Lung (tissue), 12 donors: ENCODE measurements around the gene SIAH3. TPM values are rescaled to one million over a fixed set of nuclear protein-coding genes. Genes with fewer than 3 reads are reported as not detected.

Source experiments
- ATAC-seq: fragments of 200-7000 bp; cut with Tn5 transposase; one replicate; pipeline ENCODE4 v1.9.1; 2020; ENCODE audit warnings: moderate number of reproducible peaks; ENCODE audit not compliant: insufficient read depth, low FRiP score
- DNase-seq, 3 donors: peaks; one replicate each; pipeline ENCODE4 v3.0.0-alpha.2; 2013 to 2017
- H3K27ac ChIP-seq, 2 donors: one replicate each; pipeline ENCODE4 v1.5.1; 2013; ENCODE audit warnings: mild to moderate bottlenecking in 2 of 2, moderate library complexity in 2 of 2, control low read depth in 1 of 2, inconsistent platforms in 1 of 2, low read depth in 1 of 2, low read length in 1 of 2
- H3K27me3 ChIP-seq, 3 donors: one replicate each; pipeline ENCODE4 v1.5.1; 2013; ENCODE audit warnings: low read length in 2 of 3; ENCODE audit not compliant: control insufficient read depth in 3 of 3, insufficient read depth in 3 of 3
- H3K36me3 ChIP-seq, 4 donors: one replicate each; pipeline ENCODE4 v1.5.1; 2013; ENCODE audit warnings: low read length in 4 of 4, mild to moderate bottlenecking in 1 of 4, moderate library complexity in 1 of 4; ENCODE audit not compliant: control insufficient read depth in 4 of 4, insufficient read depth in 4 of 4
- H3K4me1 ChIP-seq, 5 donors: one replicate each; pipeline ENCODE4 v1.5.1; 2013; ENCODE audit warnings: low read length in 5 of 5, mild to moderate bottlenecking in 2 of 5, moderate library complexity in 1 of 5; ENCODE audit not compliant: control insufficient read depth in 5 of 5, insufficient read depth in 5 of 5
- H3K4me3 ChIP-seq: one replicate; pipeline ENCODE4 v1.5.1; 2013; ENCODE audit warnings: mild to moderate bottlenecking, control low read depth, moderate library complexity
- H3K9ac ChIP-seq, 2 donors: one replicate each; pipeline ENCODE4 v1.5.1; 2013; ENCODE audit warnings: low read length in 2 of 2, control low read depth in 1 of 2; ENCODE audit not compliant: insufficient read depth in 1 of 2
- H3K9me3 ChIP-seq, 4 donors: one replicate each; pipeline ENCODE4 v1.5.1; 2013; ENCODE audit warnings: low read length in 3 of 4, mild to moderate bottlenecking in 1 of 4, moderate library complexity in 1 of 4; ENCODE audit not compliant: control insufficient read depth in 4 of 4, insufficient read depth in 3 of 4
- WGBS, 2 donors: extraction: QIAGEN DNeasy Blood & Tissue Kit; methylation state at CpG; one replicate each; pipeline ENCODE4 v1.1.7; 2013; 5-methylcytosine and 5-hydroxymethylcytosine counted together
- polyA plus RNA-seq, 2 donors: library from polyadenylated mRNA; stranded (reverse); fragments of 200-250 nt; gene quantifications; one replicate each; pipeline ENCODE4 v1.2.1, GENCODE V29; 2013
- total RNA-seq, 2 donors: library from RNA; depleted of rRNA in 1 of 2; stranded (reverse); fragments of >200 nt in 1 of 2; gene quantifications; one replicate each; pipeline ENCODE4 v1.2.1, GENCODE V29; 2014 to 2021
- TF ChIP-seq, protein P1 (sequence below): IDR thresholded peaks from 2 replicates; pipeline ENCODE4 v1.5.1; 2012; ENCODE audit warnings: mild to moderate bottlenecking; ENCODE audit errors: control extremely low read depth, extremely low read depth
- donor health status: control.
- donor health status: control.
- donor health status: Bipolar disorder and iron deficiency.
- donor health status: healthy.
- donor health status: DM: yes; HTN: yes; CAD: no.

Gene SIAH3
- total and polyA plus RNA-seq, 4 donors, result 0.03 to 0.31 (median 0.05) TPM

DNA sequence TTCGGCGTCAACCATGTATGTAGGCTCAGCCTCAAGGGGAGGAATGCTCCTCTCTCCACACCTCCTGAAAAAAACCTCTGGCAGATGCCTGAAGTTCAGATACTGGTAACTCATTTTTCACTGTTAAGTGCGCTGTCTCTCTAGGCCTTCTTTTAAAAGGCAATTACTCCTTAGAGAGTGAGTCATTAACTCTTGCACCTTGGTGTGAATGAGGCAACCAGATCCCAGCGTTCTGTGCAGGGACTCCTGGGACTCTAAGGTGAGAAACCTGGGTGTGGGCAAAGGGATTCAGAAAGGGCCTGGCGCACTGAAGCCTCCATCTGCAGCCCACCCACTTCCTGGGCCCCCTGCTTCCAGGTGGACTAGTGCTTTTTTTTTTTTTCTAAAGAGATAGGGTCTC, 71.7 kb downstream of the SIAH3 start:
- no peak for ATAC-seq
- peaks cover 0 to 10% (median 0%) of the 10 kb centered on the region in 5 donors for H3K4me1 ChIP-seq
- H3K27me3 ChIP-seq, result no peaks in the 10 kb centered on the region
- H3K27ac ChIP-seq, result no peak overlapping the region
- H3K36me3 ChIP-seq, result no peaks in the 10 kb centered on the region
- peaks cover 0 to 5% (median 0%) of the 10 kb centered on the region in 4 donors for H3K9me3 ChIP-seq
- TF ChIP-seq, protein P1, sequence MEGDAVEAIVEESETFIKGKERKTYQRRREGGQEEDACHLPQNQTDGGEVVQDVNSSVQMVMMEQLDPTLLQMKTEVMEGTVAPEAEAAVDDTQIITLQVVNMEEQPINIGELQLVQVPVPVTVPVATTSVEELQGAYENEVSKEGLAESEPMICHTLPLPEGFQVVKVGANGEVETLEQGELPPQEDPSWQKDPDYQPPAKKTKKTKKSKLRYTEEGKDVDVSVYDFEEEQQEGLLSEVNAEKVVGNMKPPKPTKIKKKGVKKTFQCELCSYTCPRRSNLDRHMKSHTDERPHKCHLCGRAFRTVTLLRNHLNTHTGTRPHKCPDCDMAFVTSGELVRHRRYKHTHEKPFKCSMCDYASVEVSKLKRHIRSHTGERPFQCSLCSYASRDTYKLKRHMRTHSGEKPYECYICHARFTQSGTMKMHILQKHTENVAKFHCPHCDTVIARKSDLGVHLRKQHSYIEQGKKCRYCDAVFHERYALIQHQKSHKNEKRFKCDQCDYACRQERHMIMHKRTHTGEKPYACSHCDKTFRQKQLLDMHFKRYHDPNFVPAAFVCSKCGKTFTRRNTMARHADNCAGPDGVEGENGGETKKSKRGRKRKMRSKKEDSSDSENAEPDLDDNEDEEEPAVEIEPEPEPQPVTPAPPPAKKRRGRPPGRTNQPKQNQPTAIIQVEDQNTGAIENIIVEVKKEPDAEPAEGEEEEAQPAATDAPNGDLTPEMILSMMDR, result no peak
- no peak for DNase-seq
- WGBS, 2 donors, result 91 to 96% methylated on average over 5 of the region's 5 CpGs
- H3K9ac ChIP-seq, result no peak overlapping the region
- no peak overlapping the region for H3K4me3 ChIP-seq

DNA sequence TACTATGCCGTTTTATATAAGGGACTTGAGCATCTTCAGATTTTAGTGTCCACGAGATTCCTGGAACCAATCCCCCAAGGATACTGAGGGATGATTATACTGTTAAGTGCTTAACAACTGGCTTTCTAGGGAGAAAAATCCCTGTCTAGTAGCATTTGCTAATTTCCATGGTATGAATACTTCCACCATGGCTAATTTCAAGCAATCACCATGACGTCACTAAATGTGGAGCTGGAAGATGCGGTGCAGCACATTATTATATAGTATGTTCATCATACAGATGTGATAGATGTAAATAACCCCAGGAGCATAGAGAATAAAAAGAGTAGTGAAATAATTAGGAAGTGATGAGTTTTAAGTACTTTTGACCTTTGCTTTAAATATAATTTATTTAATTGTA, 72.7 kb downstream of the SIAH3 start:
- Histone ChIP-seq H3K36me3 (no peaks in the 10 kb centered on the region), H3K9me3 (peaks cover 0 to 5% (median 0%) of the 10 kb centered on the region in 4 donors), H3K27ac (no peak overlapping the region), H3K9ac (no peak overlapping the region), H3K4me3 (no peak overlapping the region), H3K4me1 (peaks cover 0 to 10% (median 0%) of the 10 kb centered on the region in 5 donors), H3K27me3 (no peaks in the 10 kb centered on the region)
- 73 to 81% methylated on average over 4 of the region's 4 CpGs for WGBS, 2 donors
- DNase-seq, result no peak
- TF ChIP-seq, protein P1, result no peak
- no peak for ATAC-seq

DNA sequence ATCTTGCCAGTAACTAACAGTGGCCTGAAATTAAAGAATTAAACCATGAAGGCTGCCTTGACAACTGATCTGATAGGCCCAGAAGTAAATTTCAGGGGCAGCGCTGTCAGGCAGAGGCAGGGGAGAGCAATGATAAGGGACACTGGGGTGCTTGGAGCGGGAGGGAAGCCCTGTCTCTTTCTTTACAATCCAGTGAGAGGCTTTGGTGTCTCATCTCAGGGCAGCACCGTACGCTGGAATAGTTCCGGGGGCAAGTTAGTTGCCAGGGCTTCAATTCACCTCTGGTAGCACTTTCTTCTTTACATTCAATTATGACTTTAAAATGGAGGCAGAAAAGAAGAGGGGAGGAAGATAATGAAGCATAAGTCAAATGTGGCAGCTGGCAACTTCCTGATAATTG, 74.8 kb downstream of the SIAH3 start:
- WGBS, 2 donors, result 92% methylated on average over 5 of the region's 5 CpGs
- TF ChIP-seq, protein P1, result no peak
- DNase-seq (no peak), ATAC-seq (no peak)
- H3K27me3 ChIP-seq, result no peaks in the 10 kb centered on the region
- no peak overlapping the region for H3K27ac ChIP-seq
- peaks cover 0 to 6% (median 0%) of the 10 kb centered on the region in 5 donors for H3K4me1 ChIP-seq
- H3K4me3 ChIP-seq, result no peak overlapping the region
- no peak overlapping the region for H3K9ac ChIP-seq
- no peaks in the 10 kb centered on the region for H3K9me3 ChIP-seq
- H3K36me3 ChIP-seq, result no peaks in the 10 kb centered on the region

DNA sequence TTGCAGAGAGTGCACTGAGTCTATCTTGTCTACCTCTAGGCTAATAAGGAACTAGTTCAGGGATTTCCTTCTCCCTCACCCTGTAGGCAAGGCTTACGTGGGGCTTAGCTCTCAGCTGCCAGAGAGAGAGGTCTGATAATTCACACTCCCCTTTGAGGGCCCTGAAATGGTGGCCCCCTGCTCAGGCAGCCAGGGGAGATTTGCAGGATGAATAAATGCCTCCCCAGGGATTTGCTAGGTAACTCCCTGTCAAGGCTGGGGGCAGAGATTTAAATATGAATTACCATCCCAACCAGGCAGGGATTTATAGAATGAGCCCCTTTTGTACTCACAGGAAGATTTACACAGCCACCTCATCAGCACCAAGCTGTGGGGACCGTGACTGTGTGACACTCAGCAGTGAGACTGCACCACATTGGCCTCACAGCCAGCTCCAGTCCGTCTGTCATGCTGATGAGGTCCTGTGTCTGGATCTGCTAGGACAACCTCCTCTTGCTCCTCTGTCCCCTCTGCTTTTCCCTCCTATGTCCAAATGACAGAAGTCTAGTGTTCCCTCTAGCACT, 76.1 kb downstream of the SIAH3 start:
- ATAC-seq (no peak), DNase-seq (no peak)
- WGBS, 2 donors, result 72 to 81% methylated on average over 3 of the region's 3 CpGs
- Histone ChIP-seq H3K4me1 (no peaks in the 10 kb centered on the region), H3K36me3 (no peaks in the 10 kb centered on the region), H3K27ac (no peak overlapping the region), H3K4me3 (no peak overlapping the region), H3K9me3 (no peaks in the 10 kb centered on the region), H3K27me3 (no peaks in the 10 kb centered on the region), H3K9ac (no peak overlapping the region)
- TF ChIP-seq, protein P1, result no peak
